GM12891 (cell line): ENCODE results near the gene OLFM1.

Experiments
- POLR2A ChIP-seq: IDR thresholded peaks from 2 replicates; pipeline ENCODE4 v1.6.1; 2011; ENCODE audit warnings: low read depth, low read length, control low read depth
- POLR2AphosphoS5 ChIP-seq: IDR thresholded peaks from 2 replicates; pipeline ENCODE4 v1.6.1; 2011; ENCODE audit warnings: low read depth, low read length, control low read depth
- SPI1 ChIP-seq: IDR thresholded peaks from 2 replicates; pipeline ENCODE4 v1.6.1; 2011; ENCODE audit warnings: low read depth, low read length, control low read depth
- TAF1 ChIP-seq: IDR thresholded peaks from 2 replicates; pipeline ENCODE4 v1.6.1; 2011; ENCODE audit warnings: low read depth, low read length, control low read depth

GRCh38 chr9:135048046-135048757 is 39.3 kb upstream of the OLFM1 start:
- no peak for TF ChIP-seq POLR2A
- TF ChIP-seq POLR2AphosphoS5 = no peak
- no peak for TF ChIP-seq TAF1
- TF ChIP-seq SPI1 = no peak
